ENCODE results near the gene PPP1R9B.

GRCh38 chr17:50129728-50130558, 20.5 kb downstream of the PPP1R9B start, which contains the start of gene SAMD14:
- TF ChIP-seq, protein P1, sequence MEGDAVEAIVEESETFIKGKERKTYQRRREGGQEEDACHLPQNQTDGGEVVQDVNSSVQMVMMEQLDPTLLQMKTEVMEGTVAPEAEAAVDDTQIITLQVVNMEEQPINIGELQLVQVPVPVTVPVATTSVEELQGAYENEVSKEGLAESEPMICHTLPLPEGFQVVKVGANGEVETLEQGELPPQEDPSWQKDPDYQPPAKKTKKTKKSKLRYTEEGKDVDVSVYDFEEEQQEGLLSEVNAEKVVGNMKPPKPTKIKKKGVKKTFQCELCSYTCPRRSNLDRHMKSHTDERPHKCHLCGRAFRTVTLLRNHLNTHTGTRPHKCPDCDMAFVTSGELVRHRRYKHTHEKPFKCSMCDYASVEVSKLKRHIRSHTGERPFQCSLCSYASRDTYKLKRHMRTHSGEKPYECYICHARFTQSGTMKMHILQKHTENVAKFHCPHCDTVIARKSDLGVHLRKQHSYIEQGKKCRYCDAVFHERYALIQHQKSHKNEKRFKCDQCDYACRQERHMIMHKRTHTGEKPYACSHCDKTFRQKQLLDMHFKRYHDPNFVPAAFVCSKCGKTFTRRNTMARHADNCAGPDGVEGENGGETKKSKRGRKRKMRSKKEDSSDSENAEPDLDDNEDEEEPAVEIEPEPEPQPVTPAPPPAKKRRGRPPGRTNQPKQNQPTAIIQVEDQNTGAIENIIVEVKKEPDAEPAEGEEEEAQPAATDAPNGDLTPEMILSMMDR (IDR thresholded peaks at IDR 0.05; ENCODE audit: low read depth, low read length, poor library complexity, severe bottlenecking) = no peak
- peak; percentile 94; the same call in 1 of the 2 replicates for TF ChIP-seq EZH2phosphoT487 (IDR thresholded peaks at IDR 0.05; ENCODE audit: borderline replicate concordance, low read length)
